GM21390 (cell line): ENCODE measurements around the gene MYH6.

ENCODE experiments used
- ATAC-seq: cut with Tn5 transposase; IDR thresholded peaks from one replicate; pipeline ENCODE4 v1.9.1; 2021; ENCODE audit not compliant: unreplicated experiment

MYH6 gene

DNA sequence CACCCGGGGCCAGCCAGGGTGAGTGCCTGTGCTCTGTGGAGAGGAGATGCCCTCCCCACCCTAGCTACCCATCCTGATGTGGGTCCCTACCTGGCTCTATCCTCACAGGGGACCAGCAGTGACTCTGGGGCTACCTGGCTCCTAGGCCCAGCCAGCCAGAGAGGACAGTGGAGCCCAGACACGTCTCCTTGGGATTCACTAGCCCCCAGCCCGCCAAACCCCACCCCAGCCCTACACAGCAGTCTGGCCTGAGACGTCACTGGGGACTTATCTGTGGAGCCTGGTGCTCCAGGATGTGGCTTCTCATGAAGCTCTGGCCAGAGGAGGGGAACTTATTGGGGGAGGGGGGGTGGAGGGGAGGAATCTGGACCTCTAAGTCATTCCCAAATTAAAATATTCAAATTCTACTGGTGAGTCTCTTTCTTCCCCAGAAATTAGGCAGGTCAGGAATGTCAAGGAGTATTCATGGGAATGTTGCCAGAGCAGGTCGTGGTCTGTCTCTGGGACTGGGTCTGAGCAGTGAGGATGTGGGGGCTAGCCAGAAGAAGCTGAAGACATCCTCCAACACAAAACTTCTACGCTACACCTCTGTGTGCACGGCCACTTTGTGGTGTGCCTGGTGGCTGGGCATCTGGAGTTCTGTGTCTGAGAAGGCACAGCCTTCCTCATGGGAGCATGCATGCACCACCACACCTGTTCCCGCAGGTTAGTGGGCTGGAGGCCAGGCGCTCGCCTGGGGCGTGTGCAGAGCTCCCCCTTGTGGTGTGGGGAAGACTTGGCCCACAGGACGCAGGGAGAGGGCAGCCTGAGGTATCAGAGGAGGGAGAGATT is 28.5 kb downstream of the MYH6 start:
- ATAC-seq: no peak

DNA sequence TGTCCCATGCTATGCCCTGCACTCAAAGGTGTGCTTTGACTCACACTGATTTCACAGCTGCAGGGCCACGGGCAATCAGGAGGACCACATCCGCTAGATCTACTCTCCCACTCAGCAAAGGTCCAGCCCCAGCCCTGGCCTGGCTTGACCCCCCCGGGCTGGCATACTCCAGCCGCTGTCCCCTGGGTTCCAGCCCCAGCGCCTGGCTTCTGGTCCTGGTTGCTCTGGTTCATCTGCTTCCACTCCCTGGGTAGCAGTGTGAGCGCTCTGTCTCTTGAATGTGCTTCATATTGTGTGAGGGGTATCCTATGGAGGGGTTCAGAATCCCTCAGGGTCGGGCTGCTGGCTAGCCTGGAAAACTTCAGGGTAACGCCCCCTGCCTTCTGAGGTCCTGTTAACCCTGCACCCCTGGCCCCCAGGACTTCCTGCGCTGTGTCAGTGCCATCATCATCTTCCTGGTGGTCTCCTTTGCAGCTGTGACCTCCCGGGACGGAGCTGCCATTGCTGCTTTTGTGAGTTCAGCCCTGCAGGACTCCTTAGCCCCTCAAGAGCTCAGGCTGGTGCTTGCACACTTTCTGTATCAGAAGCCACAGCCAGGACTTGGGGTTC is 29.4 kb downstream of the MYH6 start:
- no peak for ATAC-seq

DNA sequence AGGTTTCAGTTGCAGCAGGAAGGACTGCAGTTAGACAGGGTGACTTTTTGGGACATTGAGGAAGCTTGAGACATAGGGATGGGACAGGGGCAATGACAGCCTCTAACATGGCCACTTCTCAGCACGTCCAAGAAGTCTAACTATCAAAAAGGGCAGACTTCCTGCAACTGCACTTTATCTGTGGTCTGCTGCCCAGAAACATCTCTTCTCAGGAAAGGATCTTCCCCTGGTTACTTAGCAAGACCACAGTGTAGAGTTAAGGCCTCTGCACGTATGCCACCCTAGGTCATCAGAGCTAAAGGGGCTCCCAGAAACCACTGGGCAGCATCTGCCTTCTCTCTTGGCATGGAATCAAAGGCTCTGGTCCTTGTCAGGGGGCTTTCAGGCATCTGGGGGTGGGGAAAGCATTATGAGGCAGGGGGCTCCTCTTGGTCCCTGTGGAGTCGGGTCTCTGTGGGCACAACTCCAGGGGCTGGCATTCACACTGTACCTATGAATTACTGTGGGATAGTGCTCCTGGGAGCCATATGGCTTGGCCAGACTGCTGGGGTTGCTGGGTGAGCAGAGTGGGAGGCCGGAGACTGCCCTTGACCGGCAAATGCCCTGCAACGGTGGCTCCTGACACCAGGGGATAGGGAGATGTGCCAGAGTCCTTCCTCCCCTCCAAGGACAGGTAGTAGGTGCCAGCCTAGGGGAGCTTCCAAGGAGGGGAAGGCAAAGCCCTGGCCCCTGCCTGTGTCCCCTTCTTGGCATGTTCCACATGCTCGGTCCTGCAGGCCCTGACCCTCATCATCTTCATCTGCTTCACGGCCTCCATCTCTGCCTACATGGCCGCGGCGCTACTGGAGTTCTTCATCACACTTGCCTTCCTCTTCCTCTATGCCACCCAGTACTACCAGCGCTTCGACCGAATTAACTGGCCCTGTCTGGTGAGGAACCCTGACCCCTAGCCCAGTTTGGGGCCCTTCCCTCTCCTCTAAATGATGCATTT is 30.2 kb downstream of the MYH6 start:
- no peak for ATAC-seq

DNA sequence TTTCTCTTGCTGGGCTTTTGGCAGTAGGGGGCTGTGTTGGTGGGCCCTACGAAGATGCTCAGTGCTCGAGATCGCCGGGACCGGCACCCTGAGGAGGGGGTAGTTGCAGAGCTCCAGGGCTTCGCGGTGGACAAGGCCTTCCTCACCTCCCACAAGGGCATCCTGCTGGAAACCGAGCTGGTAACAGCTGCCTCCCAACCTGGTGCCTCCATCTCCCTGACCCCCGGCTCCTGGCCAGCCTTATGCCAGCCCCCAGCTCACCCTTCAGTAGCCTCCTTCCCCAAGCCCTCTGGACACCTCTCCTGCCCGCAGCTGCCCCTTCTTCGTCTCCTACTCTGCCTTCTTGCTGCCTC is 30.9 kb downstream of the MYH6 start:
- ATAC-seq: no peak

DNA sequence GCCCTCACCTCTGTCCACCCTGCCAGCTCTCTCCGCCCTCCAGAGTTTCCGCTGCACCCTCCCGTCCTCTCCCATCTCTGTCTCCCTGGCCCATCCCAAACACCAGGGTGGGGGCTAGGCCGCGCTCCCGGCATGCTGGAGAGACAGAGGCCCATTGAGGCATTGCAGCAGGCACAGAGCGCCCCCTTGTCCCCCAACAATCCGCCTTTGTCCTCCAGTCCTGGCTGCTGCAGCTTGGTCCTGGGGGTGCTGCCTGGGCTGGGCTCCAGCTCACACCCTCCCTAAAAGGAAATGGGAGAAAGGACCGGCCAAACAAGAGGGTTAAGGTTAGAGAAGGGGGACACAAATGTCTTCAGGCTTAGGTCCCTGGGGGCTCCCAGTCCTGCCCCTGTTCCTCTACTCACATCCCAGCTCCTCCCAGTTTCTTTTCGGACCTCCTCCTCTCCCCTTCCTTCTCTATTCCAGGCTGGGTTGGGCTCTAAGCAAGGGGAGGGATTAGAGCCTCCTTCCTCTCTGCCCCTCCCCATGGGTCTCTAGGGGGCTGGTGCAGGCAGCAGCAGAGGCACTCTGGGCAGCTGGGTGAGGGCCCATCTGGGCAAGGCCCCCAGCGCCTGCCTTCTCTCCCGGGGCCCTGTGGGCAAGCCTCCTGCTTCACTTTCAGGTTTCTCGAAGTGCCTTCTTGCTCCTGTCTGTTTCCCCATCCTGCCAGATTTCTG is 31.4 kb downstream of the MYH6 start, which contains the start of gene CMTM5:
Gene CMTM5, plus strand, starts transcription at position 565 of the 716 bp plus-strand sequence. CDS start 206 bp downstream, outside the sequence.
- no peak for ATAC-seq

DNA sequence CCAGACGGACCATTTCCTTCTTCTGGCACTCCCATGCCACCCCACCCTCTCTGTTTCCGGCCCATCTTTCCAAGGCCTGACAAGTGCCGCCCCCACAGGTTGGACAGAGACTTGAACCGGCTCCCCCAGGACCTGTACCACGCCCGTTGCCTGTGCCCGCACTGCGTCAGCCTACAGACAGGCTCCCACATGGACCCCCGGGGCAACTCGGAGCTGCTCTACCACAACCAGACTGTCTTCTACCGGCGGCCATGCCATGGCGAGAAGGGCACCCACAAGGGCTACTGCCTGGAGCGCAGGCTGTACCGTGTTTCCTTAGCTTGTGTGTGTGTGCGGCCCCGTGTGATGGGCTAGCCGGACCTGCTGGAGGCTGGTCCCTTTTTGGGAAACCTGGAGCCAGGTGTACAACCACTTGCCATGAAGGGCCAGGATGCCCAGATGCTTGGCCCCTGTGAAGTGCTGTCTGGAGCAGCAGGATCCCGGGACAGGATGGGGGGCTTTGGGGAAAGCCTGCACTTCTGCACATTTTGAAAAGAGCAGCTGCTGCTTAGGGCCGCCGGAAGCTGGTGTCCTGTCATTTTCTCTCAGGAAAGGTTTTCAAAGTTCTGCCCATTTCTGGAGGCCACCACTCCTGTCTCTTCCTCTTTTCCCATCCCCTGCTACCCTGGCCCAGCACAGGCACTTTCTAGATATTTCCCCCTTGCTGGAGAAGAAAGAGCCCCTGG is 32.4 kb downstream of the MYH6 start:
- no peak for ATAC-seq

DNA sequence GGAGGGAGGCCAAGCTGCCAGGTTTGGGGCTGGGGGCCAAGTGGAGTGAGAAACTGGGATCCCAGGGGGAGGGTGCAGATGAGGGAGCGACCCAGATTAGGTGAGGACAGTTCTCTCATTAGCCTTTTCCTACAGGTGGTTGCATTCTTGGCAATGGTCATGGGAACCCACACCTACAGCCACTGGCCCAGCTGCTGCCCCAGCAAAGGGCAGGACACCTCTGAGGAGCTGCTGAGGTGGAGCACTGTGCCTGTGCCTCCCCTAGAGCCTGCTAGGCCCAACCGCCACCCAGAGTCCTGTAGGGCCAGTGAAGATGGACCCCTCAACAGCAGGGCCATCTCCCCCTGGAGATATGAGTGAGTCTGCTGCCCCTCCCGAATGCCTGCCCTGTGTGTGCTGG is 35.0 kb downstream of the MYH6 start:
- no peak for ATAC-seq

DNA sequence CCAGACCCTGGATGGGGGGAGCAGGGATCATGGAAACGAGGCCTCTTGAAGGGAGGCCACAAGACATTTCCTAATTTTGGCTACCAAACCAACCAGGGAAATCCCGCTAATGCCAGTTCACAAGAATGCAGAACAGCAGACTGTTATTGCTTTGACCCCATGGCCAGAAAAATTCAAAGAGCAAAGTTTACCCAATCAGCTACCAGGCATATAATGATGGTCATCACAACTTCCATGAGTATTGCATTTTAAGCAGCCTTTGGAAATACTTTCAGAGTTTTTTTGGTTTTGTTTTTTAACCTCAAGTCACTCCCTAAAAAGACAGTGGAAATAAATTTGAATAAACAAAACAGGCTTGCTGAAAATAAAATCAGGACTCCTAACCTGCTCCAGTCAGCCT is 35.6 kb downstream of the MYH6 start, which contains the start of gene IL25:
Gene IL25, plus strand, starts transcription at position 301 of the 400 bp plus-strand sequence.
- no peak for ATAC-seq

DNA sequence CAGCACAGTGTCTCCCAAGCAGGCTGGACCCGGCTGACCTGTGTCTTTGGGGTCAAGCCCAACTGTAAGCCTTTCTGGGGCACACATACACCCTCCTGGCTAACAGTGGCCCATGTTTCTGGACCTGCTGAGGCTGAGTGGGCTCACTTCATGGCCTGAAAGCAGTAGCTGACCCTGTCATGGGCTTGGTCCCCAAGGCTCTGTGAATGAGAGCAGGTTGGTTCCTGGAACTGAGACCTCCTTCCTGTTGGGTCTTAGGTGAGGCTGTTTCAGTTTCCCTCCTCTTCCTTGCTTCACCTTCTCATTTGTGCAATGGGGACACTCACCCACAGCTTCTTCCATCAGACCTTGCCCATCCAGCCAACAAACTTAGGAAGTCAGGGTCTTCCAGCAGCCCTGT is 36.2 kb downstream of the MYH6 start:
- no peak for ATAC-seq

DNA sequence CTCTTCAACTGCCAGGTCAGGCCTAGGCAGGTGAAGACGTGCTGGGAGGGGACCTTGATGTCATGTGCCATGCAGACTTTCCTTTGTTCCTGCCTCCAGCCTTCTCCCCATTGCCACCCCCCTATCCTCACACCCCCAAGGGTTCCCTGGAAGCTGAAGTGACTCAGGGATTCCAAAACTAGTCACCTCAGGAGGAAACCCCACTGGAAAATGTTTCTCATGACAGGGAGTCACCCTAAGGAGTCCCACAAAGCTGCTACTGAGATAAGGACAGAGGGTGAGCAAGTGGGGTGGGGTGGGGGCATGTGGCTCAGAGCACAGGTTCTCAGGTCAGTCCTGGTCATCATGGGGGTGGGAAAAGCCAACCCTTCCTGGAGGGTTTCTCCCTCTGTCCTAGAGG is 37.9 kb downstream of the MYH6 start:
- ATAC-seq: no peak

DNA sequence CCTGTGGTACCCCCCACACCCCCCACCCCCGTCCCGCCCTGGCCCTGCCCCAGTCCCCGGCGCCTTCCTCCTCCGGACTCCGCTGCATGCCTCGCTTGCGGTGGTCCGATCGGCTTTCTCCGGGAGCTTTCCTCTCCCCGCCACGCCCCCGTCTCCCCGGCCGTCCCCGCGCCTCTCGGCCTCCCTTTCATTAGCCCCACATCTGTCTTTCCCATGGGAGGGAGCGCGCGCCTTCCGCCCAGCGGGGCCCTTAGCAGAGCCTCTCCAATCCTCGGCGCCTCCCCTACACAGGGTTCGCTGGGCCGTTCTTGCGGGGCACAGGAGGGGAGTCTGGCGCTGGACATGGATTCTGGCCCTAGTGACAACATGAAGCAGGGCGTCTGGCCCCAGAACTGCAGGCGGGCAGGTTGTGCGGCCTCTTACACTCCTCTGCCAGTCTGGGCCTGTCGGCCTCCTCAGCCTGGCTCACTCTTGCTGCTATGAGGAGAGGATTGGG is 41.6 kb downstream of the MYH6 start:
- ATAC-seq: no peak

DNA sequence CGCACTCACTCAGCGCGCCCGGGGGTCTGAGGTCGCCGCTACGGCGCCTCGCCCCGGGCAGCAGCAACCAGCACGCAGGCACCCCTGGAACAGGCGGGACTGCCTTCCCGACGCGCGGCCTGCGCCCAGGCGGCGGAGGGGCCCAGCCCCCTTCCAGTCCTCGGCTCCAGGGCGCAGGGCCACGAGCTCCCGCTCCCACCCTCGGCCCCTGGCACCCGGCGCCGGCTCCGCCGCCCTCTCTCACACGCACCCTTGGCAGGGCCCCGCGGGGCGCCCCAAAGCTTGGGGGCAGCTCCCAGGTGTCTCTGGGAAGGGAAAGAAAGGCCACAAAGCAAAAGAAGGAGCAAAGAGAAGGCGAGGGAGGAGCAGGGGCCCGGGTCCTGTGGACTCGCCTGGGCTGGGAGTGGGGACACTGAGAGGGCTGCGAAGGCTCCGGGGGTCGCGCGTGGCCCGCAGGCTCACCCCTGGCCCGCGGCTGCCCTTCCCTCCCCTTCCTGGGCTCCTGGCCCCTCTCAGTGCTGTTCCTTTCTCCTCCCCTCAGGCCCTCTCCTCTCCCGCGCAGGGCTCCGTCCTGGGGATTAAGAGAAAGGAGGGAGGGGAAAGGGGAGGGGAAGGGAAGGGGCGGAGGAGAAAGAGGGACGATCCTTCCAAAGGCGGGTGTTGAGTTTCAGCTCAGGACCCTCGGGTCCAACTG is 42.2 kb downstream of the MYH6 start:
- no peak for ATAC-seq

DNA sequence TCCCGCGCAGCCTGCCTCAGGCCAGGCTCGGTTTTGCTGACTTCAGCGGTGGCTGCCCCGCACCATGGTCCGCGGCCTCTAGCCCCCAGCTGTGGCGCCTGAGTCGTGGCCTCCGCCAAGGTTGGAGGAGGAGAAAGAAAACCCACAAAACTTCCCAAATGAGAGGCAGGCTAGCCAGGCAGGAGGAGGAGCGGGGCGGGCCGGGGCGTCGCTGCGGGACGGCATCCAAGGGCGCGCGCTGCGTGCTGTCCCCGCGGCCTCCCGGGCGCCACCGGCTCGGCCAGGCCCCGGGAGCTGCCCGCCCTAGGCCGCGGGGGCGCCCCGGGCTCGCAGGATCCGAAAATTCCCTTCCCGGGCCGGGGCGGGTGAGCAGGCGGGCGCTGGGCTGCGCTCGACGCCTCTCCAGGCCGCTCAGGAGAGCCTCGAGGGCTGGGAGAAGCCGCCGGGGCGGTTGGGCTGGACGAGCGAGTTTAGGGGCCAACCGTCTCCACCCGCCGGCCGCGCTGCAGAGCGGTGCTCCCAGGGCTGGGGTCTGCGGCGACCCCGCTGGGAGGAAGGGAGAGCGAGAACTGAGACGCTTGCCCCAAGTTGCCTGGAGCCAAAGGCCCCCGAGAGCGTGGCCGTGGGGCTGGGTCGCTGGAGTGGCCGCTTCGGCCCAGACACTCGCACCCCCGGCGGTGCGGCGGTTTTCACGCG is 42.9 kb downstream of the MYH6 start, which contains the start of gene EFS:
Gene EFS, minus strand, starts transcription at position 137 of the 696 bp plus-strand sequence. CDS start 147 bp downstream, outside the sequence.
- no peak for ATAC-seq

DNA sequence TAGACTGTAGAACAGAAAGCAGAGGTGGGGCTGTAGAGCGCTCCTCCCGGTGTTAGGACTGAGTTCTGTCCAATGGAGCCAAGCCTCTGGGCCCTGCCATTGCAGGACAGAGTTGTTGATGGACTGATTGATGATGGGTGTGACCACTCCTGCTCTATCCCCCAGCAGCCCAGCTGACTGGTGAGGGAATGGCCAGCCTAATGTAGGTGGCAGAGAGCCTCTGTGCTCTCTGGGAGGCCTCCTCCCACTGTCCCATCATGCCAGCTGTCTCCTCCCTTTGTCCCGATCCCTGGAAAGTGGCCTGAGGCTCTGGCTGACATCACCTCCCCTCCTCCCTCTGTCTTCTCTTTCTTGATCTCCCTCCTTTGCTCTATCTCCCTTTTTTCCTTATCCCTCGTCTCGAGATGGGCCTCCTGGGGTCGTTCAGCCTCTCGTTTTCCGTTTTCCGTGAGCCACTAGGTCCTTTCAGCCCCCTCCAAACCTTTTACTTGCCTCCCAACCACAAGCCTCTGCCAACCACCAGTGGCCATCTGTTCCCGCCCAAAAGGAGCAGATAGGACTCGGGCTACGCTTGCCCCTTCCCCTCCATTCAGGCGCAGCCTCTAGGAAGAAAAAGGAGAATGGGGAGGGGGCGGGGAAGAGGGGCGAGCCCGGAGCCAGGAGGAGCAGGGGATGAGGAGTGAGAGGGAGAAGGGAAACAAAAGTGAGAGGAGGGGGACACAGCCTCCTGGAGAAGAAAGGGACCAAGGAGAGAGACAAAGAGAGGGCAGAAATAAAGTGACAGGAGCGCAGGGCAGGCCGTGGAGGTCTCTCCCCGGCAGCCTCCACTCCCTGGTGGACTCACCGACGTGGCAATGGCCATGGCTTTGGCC is 43.7 kb downstream of the MYH6 start:
- ATAC-seq: no peak

DNA sequence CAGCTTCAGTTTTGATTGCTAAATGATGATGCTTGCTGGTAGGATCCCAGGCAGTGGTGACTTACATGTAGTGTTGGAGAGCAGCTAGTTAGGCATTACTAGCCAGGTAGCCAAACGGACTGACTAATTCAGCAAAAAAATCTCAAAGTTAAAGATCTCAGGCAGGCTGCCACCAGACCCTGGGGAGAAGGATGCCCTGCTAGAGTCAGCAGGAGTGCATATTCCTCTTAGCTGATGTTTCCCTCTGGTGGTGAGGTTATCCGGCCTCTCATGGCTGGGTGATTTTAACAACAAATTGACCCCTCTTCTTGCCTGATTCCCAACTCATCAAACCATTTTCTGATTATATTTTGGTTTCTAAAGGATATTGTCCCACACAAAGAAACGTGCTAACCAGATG is 45.9 kb downstream of the MYH6 start:
- ATAC-seq: no peak

DNA sequence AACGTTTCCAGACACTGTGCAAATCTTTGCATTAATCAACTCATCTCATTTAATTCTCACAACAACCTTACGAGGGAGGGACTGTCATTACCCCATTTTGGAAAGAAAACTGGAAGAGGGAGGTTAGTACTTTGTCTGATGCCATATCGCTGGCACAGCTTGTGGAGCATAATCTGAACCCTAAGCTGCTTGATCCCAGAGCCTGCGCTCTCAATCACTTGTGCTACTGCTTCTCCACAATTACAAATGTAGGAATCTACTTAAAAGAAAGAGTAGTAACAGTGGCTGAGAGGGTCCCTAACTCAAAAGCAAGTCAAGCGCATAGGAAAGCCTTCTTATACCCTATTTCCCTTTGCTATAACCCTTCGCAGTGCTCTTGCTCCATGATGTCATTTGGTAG is 46.3 kb downstream of the MYH6 start:
- no peak for ATAC-seq

DNA sequence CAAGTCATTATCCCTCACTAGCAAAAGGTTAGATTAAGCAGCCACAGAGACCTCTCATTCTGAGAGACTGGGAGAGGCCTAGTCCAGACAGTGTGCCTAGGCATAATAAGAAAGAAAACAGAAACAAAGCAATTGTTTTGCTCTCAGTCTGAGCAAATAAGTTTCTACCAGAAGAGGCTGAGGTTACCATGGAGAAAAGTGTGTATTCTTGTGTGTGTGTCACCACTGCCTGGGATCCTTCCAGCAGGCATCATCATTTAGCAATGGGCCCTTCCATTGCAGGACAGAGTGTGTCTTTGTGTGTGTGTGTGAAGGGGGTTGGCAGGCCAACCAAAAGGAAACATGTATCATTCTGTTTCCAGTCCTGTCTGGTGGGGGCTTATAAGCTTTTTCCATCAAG is 46.8 kb downstream of the MYH6 start:
- ATAC-seq: no peak

DNA sequence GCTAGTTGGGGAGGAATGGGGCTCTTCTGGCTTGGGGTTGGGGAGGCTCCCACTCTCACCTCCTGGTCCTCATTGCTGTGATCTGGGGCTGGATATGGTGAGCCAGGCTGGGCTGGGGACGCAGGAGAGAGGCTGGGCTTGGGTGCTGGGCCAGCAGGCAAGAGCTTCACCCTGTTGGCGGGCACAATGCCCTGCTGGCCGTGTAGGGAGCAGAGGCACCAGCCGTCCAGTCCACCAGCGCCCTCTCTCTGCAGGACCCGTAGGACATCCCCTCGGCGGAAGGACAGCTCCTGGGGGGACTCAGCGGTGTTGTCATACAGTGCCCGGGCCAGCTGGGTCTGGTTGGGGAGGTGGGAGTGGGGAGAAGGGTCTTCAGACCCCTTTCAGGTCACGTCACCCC is 47.6 kb downstream of the MYH6 start:
- ATAC-seq: no peak
